ENCODE measurements around the gene CCDC102B. TPM values are rescaled to one million over a fixed set of nuclear protein-coding genes. Genes with fewer than 3 reads are reported as not detected.
"Not testable (repeated sequence)": the region's sequence is repeated elsewhere in the genome, so short reads cannot be mapped to it uniquely, and the experiment has no call there.

CCDC102B gene
- total RNA-seq, 1 donor from 2014 or later = 1.1 TPM

GRCh38 chr18:68790290-68790689 lies 7.6 kb upstream of the CCDC102B start:
- H3K4me1 Mint-ChIP-seq (ENCODE audit: low read depth); H3K9me3 Mint-ChIP-seq; intact Hi-C loops (cut with micrococcal nuclease); DNase-seq (ENCODE audit: low spot score); H3K36me3 Mint-ChIP-seq (ENCODE audit: low read depth); H3K27me3 Mint-ChIP-seq (ENCODE audit: insufficient read depth); H3K4me3 Mint-ChIP-seq; H3K27ac Mint-ChIP-seq: not testable (repeated sequence)

DNA sequence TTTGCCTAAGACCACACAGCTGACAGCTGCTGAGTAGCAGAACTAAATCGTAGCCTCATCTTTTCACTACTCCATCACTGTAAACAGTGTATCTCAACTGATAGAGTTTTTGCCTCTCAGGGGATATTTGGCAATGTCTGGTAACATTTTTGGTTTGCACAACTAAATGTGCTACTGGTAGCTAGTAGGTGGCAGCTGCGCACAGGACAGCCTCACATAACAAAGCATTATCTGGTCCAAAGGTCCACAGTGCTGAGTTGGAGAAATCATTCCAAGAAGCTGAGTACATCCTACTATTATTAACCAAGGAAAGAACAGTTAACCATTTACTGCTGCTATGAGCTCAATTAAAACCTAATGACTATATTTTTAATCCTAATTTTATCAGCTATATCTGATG lies 6.1 kb upstream of the CCDC102B start:
- intact Hi-C loops (cut with micrococcal nuclease) = no loop called here
- Mint-ChIP-seq H3K36me3 (ENCODE audit: low read depth) (no peaks in the 10 kb centered on the region), H3K4me3 (no peak overlapping the region), H3K27me3 (ENCODE audit: insufficient read depth) (no peaks in the 10 kb centered on the region), H3K4me1 (ENCODE audit: low read depth) (no peaks in the 10 kb centered on the region), H3K27ac (no peak overlapping the region), H3K9me3 (no peaks in the 10 kb centered on the region)
- no peak for DNase-seq (ENCODE audit: low spot score)

GRCh38 chr18:68793951-68794350 lies 3.9 kb upstream of the CCDC102B start:
- intact Hi-C loops (cut with micrococcal nuclease) = no loop called here
- no peak for DNase-seq (ENCODE audit: low spot score)
- no peaks in the 10 kb centered on the region for H3K27me3 Mint-ChIP-seq (ENCODE audit: insufficient read depth)
- no peak overlapping the region for H3K27ac Mint-ChIP-seq
- H3K4me1 Mint-ChIP-seq (ENCODE audit: low read depth) = no peaks in the 10 kb centered on the region
- no peaks in the 10 kb centered on the region for H3K9me3 Mint-ChIP-seq
- no peaks in the 10 kb centered on the region for H3K36me3 Mint-ChIP-seq (ENCODE audit: low read depth)
- H3K4me3 Mint-ChIP-seq = no peak overlapping the region

- Mint-ChIP-seq H3K27me3 (ENCODE audit: insufficient read depth) (no peaks in the 10 kb centered on the region), H3K9me3 (no peaks in the 10 kb centered on the region), H3K27ac (no peak overlapping the region), H3K36me3 (ENCODE audit: low read depth) (no peaks in the 10 kb centered on the region), H3K4me1 (ENCODE audit: low read depth) (no peaks in the 10 kb centered on the region), H3K4me3 (no peak overlapping the region)
- no peak for DNase-seq (ENCODE audit: low spot score)
- intact Hi-C loops (cut with micrococcal nuclease) = no loop called here
Measured at GRCh38 chr18:68796936-68797690, 767 bp upstream of the CCDC102B start.

- no peaks in the 10 kb centered on the region for H3K4me1 Mint-ChIP-seq (ENCODE audit: low read depth)
- no peaks in the 10 kb centered on the region for H3K9me3 Mint-ChIP-seq
- no peak overlapping the region for H3K4me3 Mint-ChIP-seq
Measured at GRCh38 chr18:68800075-68800474, 2.2 kb downstream of the CCDC102B start.

GRCh38 chr18:68803356-68803755 lies 5.5 kb downstream of the CCDC102B start:
- intact Hi-C loops (cut with micrococcal nuclease) = no loop called here
- no peak overlapping the region for H3K4me3 Mint-ChIP-seq
- H3K27me3 Mint-ChIP-seq (ENCODE audit: insufficient read depth) = peaks cover 2% of the 10 kb centered on the region
- no peaks in the 10 kb centered on the region for H3K4me1 Mint-ChIP-seq (ENCODE audit: low read depth)
- no peaks in the 10 kb centered on the region for H3K9me3 Mint-ChIP-seq
- no peak for DNase-seq (ENCODE audit: low spot score)
- H3K27ac Mint-ChIP-seq = no peak overlapping the region
- H3K36me3 Mint-ChIP-seq (ENCODE audit: low read depth) = no peaks in the 10 kb centered on the region

More at GRCh38 chr18:68800075-68800474, 2.2 kb downstream of the CCDC102B start:
- no peaks in the 10 kb centered on the region for H3K36me3 Mint-ChIP-seq (ENCODE audit: low read depth)
- no peak overlapping the region for H3K27ac Mint-ChIP-seq
- peaks cover 2% of the 10 kb centered on the region for H3K27me3 Mint-ChIP-seq (ENCODE audit: insufficient read depth)
- no peak for DNase-seq (ENCODE audit: low spot score)
- intact Hi-C loops (cut with micrococcal nuclease) = no loop called here

DNA sequence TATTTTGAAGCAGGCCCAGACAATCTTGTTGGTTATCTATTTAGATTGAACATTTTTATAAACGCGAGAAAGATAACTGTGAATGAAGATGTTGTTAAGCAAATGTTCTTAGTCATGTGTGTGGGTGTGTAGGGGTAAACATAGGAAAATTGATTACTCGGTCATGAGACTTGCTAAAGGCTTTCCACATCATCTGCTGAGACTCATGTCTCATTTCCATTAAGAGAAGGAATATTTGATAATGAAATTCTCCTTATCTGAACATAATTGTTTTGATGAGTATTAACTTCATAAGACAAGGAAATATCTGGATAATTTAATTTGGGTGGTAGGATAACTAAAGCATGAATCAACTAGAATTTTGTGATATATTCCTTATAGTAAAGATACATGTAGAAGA lies 19.7 kb downstream of the CCDC102B start:
- Mint-ChIP-seq H3K4me3 (no peak overlapping the region), H3K9me3 (no peaks in the 10 kb centered on the region), H3K27me3 (ENCODE audit: insufficient read depth) (no peaks in the 10 kb centered on the region), H3K4me1 (ENCODE audit: low read depth) (no peaks in the 10 kb centered on the region), H3K27ac (no peak overlapping the region), H3K36me3 (ENCODE audit: low read depth) (no peaks in the 10 kb centered on the region)
- no peak for DNase-seq (ENCODE audit: low spot score)
- intact Hi-C loops (cut with micrococcal nuclease) = no loop called here

GRCh38 chr18:68818584-68818983 lies 20.7 kb downstream of the CCDC102B start:
- no peaks in the 10 kb centered on the region for H3K9me3 Mint-ChIP-seq
- no peak for DNase-seq (ENCODE audit: low spot score)
- no peaks in the 10 kb centered on the region for H3K36me3 Mint-ChIP-seq (ENCODE audit: low read depth)
- H3K27ac Mint-ChIP-seq = no peak overlapping the region
- intact Hi-C loops (cut with micrococcal nuclease) = no loop called here
- H3K27me3 Mint-ChIP-seq (ENCODE audit: insufficient read depth) = no peaks in the 10 kb centered on the region
- H3K4me3 Mint-ChIP-seq = no peak overlapping the region
- no peaks in the 10 kb centered on the region for H3K4me1 Mint-ChIP-seq (ENCODE audit: low read depth)

- no peak overlapping the region for H3K27ac Mint-ChIP-seq
- H3K4me3 Mint-ChIP-seq = no peak overlapping the region
- no peaks in the 10 kb centered on the region for H3K27me3 Mint-ChIP-seq (ENCODE audit: insufficient read depth)
- no peaks in the 10 kb centered on the region for H3K9me3 Mint-ChIP-seq
- intact Hi-C loops (cut with micrococcal nuclease) = no loop called here
- no peaks in the 10 kb centered on the region for H3K4me1 Mint-ChIP-seq (ENCODE audit: low read depth)
- no peaks in the 10 kb centered on the region for H3K36me3 Mint-ChIP-seq (ENCODE audit: low read depth)
- no peak for DNase-seq (ENCODE audit: low spot score)
Measured at GRCh38 chr18:68822926-68823325, 25.0 kb downstream of the CCDC102B start.

DNA sequence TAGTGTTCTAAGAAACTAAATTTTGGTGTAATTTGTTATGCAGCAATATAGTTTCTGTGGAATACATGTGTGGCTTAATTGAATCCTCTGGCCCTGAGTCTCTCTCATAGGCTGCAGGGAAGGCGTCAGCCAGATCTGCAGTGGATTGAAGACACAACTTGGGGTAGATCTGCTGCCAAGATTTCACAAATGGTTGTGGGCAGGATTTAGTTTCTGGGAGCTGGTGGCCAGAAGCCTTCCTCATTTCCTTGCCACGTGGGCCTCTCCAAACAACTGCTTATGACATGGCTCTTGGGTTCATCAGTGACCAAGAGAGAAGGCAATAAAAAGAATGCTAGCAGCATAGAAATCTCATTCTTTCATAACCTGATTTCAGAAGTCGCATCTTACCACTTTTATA lies 28.2 kb downstream of the CCDC102B start:
- Mint-ChIP-seq H3K27ac (no peak overlapping the region), H3K9me3 (no peaks in the 10 kb centered on the region), H3K27me3 (ENCODE audit: insufficient read depth) (no peaks in the 10 kb centered on the region), H3K36me3 (ENCODE audit: low read depth) (no peaks in the 10 kb centered on the region), H3K4me3 (no peak overlapping the region), H3K4me1 (ENCODE audit: low read depth) (no peaks in the 10 kb centered on the region)
- no peak for DNase-seq (ENCODE audit: low spot score)
- intact Hi-C loops (cut with micrococcal nuclease) = no loop called here

GRCh38 chr18:68830256-68831045 lies 32.6 kb downstream of the CCDC102B start:
- Mint-ChIP-seq H3K4me1 (ENCODE audit: low read depth) (no peaks in the 10 kb centered on the region), H3K36me3 (ENCODE audit: low read depth) (no peaks in the 10 kb centered on the region)
- DNase-seq (ENCODE audit: low spot score) = no peak

DNA sequence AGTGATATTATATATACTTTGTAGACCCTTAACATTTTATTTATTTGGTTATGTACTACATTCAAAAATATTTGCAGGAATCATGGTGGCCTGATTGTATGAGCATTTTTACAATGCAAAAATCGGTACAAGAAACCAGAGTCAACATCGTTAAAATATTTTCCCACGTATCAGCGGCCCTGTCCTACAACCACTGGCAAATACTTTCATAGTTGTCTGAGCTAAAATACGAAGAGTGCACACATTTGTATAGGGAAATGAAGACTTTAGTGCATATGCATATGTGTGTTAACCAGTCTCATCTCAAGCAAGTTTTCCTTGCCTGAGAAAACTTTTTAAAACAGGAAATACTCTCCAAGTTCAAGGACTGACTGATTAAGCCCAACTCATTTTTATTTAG lies 35.9 kb downstream of the CCDC102B start:
- Mint-ChIP-seq H3K27ac (no peak overlapping the region), H3K4me3 (no peak overlapping the region), H3K4me1 (ENCODE audit: low read depth) (no peaks in the 10 kb centered on the region), H3K36me3 (ENCODE audit: low read depth) (no peaks in the 10 kb centered on the region), H3K27me3 (ENCODE audit: insufficient read depth) (no peaks in the 10 kb centered on the region), H3K9me3 (no peaks in the 10 kb centered on the region)
- no peak for DNase-seq (ENCODE audit: low spot score)
- intact Hi-C loops (cut with micrococcal nuclease) = no loop called here

More at GRCh38 chr18:68830256-68831045, 32.6 kb downstream of the CCDC102B start:
- Mint-ChIP-seq H3K27ac (no peak overlapping the region), H3K4me3 (no peak overlapping the region), H3K9me3 (no peaks in the 10 kb centered on the region), H3K27me3 (ENCODE audit: insufficient read depth) (no peaks in the 10 kb centered on the region)
- intact Hi-C loops (cut with micrococcal nuclease) = no loop called here

- Mint-ChIP-seq H3K27me3 (ENCODE audit: insufficient read depth) (no peaks in the 10 kb centered on the region), H3K4me3 (no peak overlapping the region), H3K9me3 (no peaks in the 10 kb centered on the region), H3K36me3 (ENCODE audit: low read depth) (no peaks in the 10 kb centered on the region), H3K27ac (no peak overlapping the region), H3K4me1 (ENCODE audit: low read depth) (no peaks in the 10 kb centered on the region)
- DNase-seq (ENCODE audit: low spot score) = no peak
- intact Hi-C loops (cut with micrococcal nuclease) = no loop called here
Measured at GRCh38 chr18:68837665-68838451, 40.0 kb downstream of the CCDC102B start.
